H1 (cell line): ENCODE measurements around the gene CDH19. TPM values are rescaled to one million over a fixed set of nuclear protein-coding genes. Genes with fewer than 3 reads are reported as not detected.

Experiments
- BACH1 ChIP-seq: IDR thresholded peaks from 2 replicates; pipeline ENCODE4 v1.6.1; 2012; ENCODE audit warnings: low read length, improper control_type of control experiment
- CEBPB ChIP-seq: IDR thresholded peaks from 2 replicates; pipeline ENCODE4 v1.6.1; 2012; ENCODE audit warnings: low read depth, low read length
- HDAC2 ChIP-seq, 2 experiments: fragments of 300-600 bp in 1 of 2; sonication (generic) in 1 of 2; IDR thresholded peaks; 2 replicates each; pipeline ENCODE4 v1.6.1; 2011 to 2012; ENCODE audit warnings: low read depth in 2 of 2, low read length in 2 of 2, mild to moderate bottlenecking in 2 of 2, moderate library complexity in 2 of 2, borderline replicate concordance in 1 of 2, inconsistent platforms in 1 of 2
- MAX ChIP-seq: IDR thresholded peaks from 2 replicates; pipeline ENCODE4 v1.6.1; 2012; ENCODE audit warnings: inconsistent platforms
- RAD21 ChIP-seq, 2 experiments: IDR thresholded peaks in 1 of 2; conservative IDR thresholded peaks in 1 of 2; 2 replicates each; pipeline ENCODE4 v1.6.1; 2011; ENCODE audit warnings: low read depth in 2 of 2, low read length in 2 of 2, improper control_type of control experiment in 1 of 2, inconsistent platforms in 1 of 2, mild to moderate bottlenecking in 1 of 2, moderate library complexity in 1 of 2
- RFX5 ChIP-seq: IDR thresholded peaks from 2 replicates; pipeline ENCODE4 v1.6.1; 2011; ENCODE audit warnings: low read depth, low read length, improper control_type of control experiment, borderline replicate concordance
- SIRT6 ChIP-seq: IDR thresholded peaks from one replicate; pipeline ENCODE4 v1.7.1; 2012; ENCODE audit warnings: low read length, inconsistent platforms
- polyA plus RNA-seq, 7 experiments: library from polyadenylated mRNA; depleted of rRNA in 3 of 7; stranded (reverse) in 5 of 7; unstranded in 2 of 7; fragments of >200 nt in 5 of 7; fragments of 200-250 nt in 2 of 7; gene quantifications; 1 replicate in 5 of 7; 2 replicates in 1 of 7; 4 replicates in 1 of 7; pipeline versions ENCODE4 v1.2.1 to v1.2.3, GENCODE V29; 2011 to 2013; ENCODE audit warnings: missing spikeins in 2 of 7, mixed read lengths in 2 of 7
- total RNA-seq: library from RNA; stranded (reverse); fragmentation: NEBNext Ultra II Directional; extraction: Animal tissue kit (Norgen Biotek cat#: 25700); gene quantifications from 2 replicates; pipeline ENCODE4 v1.2.1, GENCODE V29; 2021
- TF ChIP-seq, protein P1 (sequence below): IDR thresholded peaks from 2 replicates; pipeline ENCODE4 v1.6.1; 2012; ENCODE audit warnings: low read length, inconsistent platforms
- TF ChIP-seq, protein P2 (sequence below): IDR thresholded peaks from 2 replicates; pipeline ENCODE4 v1.6.1; 2011; ENCODE audit warnings: low read length, improper control_type of control experiment

The CDH19 gene
- total and polyA plus RNA-seq, 2 of the 8 experiments (the other 6 are each of a cell fraction or from before 2014, with no cell fraction given), result not detected

DNA sequence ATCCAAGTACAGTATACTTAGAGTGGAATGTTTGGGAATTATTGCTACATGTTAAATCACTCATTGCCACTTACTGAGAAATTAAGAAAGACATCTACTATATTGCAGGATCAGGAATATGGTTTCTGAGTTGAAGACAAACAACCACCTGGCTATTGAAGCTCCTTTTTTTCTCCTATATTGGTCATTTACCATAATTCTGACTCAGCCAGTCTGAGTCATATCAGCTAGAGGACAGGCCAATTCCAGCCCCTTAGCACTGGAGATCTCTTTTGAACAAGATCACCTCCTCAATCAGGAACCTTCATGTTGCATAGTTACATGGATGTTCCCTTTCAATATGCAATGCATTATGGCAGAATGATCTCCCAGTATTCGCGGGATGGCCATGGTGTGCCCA is 42.7 kb upstream of the CDH19 start (continued):
- TF ChIP-seq, protein P1, sequence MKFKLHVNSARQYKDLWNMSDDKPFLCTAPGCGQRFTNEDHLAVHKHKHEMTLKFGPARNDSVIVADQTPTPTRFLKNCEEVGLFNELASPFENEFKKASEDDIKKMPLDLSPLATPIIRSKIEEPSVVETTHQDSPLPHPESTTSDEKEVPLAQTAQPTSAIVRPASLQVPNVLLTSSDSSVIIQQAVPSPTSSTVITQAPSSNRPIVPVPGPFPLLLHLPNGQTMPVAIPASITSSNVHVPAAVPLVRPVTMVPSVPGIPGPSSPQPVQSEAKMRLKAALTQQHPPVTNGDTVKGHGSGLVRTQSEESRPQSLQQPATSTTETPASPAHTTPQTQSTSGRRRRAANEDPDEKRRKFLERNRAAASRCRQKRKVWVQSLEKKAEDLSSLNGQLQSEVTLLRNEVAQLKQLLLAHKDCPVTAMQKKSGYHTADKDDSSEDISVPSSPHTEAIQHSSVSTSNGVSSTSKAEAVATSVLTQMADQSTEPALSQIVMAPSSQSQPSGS, result no peak
- TF ChIP-seq HDAC2 (IDR thresholded peaks at IDR 0.05; ENCODE audit: borderline replicate concordance in 1 of 2, low read depth in 2 of 2, low read length in 2 of 2) (no peak), BACH1 (no peak), RFX5 (no peak), MAX (no peak), RAD21 (IDR thresholded peaks at IDR 0.05 in 1 of 2, conservative IDR thresholded peaks at IDR 0.05 in 1 of 2; ENCODE audit: low read depth in 2 of 2, low read length in 2 of 2) (no peak), CEBPB (no peak), SIRT6 (no peak)
- TF ChIP-seq, protein P2, sequence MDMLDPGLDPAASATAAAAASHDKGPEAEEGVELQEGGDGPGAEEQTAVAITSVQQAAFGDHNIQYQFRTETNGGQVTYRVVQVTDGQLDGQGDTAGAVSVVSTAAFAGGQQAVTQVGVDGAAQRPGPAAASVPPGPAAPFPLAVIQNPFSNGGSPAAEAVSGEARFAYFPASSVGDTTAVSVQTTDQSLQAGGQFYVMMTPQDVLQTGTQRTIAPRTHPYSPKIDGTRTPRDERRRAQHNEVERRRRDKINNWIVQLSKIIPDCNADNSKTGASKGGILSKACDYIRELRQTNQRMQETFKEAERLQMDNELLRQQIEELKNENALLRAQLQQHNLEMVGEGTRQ, result no peak
